HL-60 (cell line): ENCODE results near the gene AGAP1.

Experiments used
- DNase-seq, 2 experiments: peaks; one replicate each; pipeline ENCODE4 v3.0.0-alpha.2; 2010 to 2020; ENCODE audit warnings: low read depth in 1 of 2, low spot score in 1 of 2
- H3K27ac ChIP-seq: fragments of 250-450 bp; sonication (Bioruptor Pico); replicated peaks from 2 replicates; pipeline ENCODE4 v1.5.1; 2020; ENCODE audit warnings: mild to moderate bottlenecking, moderate library complexity
- H3K27me3 ChIP-seq: fragments of 250-450 bp; sonication (Bioruptor Pico); 2 replicates; pipeline ENCODE4 v1.5.1; 2021; ENCODE audit warnings: mild to moderate bottlenecking, moderate library complexity; ENCODE audit not compliant: insufficient read depth, poor library complexity, severe bottlenecking
- H3K4me3 ChIP-seq: replicated peaks from 2 replicates; pipeline ENCODE4 v1.5.1; 2011; ENCODE audit warnings: mild to moderate bottlenecking, control low read depth, low read length; ENCODE audit not compliant: insufficient read depth
- GABPA ChIP-seq: IDR thresholded peaks from 2 replicates; pipeline ENCODE4 v1.6.1; 2012; ENCODE audit warnings: low read depth
- POLR2AphosphoS5 ChIP-seq: IDR thresholded peaks from 2 replicates; pipeline ENCODE4 v1.6.1; 2012; ENCODE audit warnings: low read depth
- SPI1 ChIP-seq: IDR thresholded peaks from 2 replicates; pipeline ENCODE4 v1.6.1; 2012; ENCODE audit warnings: low read depth, mild to moderate bottlenecking, borderline replicate concordance
- TF ChIP-seq, protein P1 (sequence below): IDR thresholded peaks from one replicate; pipeline ENCODE4 v1.5.1; 2011; ENCODE audit warnings: low read length, control low read depth, inconsistent platforms; ENCODE audit not compliant: insufficient read depth
- TF ChIP-seq, protein P2 (sequence below): IDR thresholded peaks from 2 replicates; pipeline ENCODE4 v1.6.1; 2012; ENCODE audit warnings: low read depth; ENCODE audit not compliant: insufficient replicate concordance

AGAP1 gene

DNA sequence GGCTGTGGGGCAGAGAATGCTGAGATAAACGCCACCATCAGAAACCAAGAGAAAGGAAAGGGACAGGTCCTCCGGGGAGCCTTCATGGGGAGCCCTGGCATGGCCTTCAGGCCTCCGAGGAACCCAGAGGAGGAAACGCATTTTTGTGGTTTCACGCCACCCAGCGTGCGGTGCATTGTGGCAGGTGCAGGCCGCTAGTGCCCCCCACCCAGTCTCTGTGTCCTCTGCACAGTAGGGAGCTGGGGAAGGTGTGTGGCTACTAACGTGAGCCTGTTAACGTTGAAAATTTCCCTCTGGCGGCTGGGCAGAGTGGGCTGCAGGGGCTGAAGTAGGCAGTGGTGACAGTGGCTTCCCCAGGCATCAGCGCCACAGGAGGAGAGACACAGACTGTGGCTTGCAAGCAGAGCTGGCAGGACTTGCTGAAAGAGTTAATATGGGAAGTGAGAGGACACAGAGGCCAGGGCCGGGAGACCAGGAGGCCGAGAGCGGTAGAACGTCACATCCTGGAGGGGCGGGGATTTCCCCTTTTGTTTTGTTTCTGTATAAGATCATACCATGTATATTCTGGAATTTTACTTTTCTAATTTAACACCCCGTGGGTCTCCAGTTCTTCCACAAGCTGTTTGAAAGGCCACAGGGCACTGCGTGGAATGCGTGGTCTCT lies 507.5 kb downstream of the AGAP1 start:
- no peak overlapping the region for H3K4me3 ChIP-seq
- H3K27me3 ChIP-seq: no peaks in the 10 kb centered on the region
- TF ChIP-seq GABPA (no peak), SPI1 (no peak)
- TF ChIP-seq, protein P1, sequence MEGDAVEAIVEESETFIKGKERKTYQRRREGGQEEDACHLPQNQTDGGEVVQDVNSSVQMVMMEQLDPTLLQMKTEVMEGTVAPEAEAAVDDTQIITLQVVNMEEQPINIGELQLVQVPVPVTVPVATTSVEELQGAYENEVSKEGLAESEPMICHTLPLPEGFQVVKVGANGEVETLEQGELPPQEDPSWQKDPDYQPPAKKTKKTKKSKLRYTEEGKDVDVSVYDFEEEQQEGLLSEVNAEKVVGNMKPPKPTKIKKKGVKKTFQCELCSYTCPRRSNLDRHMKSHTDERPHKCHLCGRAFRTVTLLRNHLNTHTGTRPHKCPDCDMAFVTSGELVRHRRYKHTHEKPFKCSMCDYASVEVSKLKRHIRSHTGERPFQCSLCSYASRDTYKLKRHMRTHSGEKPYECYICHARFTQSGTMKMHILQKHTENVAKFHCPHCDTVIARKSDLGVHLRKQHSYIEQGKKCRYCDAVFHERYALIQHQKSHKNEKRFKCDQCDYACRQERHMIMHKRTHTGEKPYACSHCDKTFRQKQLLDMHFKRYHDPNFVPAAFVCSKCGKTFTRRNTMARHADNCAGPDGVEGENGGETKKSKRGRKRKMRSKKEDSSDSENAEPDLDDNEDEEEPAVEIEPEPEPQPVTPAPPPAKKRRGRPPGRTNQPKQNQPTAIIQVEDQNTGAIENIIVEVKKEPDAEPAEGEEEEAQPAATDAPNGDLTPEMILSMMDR: no peak
- TF ChIP-seq, protein P2, sequence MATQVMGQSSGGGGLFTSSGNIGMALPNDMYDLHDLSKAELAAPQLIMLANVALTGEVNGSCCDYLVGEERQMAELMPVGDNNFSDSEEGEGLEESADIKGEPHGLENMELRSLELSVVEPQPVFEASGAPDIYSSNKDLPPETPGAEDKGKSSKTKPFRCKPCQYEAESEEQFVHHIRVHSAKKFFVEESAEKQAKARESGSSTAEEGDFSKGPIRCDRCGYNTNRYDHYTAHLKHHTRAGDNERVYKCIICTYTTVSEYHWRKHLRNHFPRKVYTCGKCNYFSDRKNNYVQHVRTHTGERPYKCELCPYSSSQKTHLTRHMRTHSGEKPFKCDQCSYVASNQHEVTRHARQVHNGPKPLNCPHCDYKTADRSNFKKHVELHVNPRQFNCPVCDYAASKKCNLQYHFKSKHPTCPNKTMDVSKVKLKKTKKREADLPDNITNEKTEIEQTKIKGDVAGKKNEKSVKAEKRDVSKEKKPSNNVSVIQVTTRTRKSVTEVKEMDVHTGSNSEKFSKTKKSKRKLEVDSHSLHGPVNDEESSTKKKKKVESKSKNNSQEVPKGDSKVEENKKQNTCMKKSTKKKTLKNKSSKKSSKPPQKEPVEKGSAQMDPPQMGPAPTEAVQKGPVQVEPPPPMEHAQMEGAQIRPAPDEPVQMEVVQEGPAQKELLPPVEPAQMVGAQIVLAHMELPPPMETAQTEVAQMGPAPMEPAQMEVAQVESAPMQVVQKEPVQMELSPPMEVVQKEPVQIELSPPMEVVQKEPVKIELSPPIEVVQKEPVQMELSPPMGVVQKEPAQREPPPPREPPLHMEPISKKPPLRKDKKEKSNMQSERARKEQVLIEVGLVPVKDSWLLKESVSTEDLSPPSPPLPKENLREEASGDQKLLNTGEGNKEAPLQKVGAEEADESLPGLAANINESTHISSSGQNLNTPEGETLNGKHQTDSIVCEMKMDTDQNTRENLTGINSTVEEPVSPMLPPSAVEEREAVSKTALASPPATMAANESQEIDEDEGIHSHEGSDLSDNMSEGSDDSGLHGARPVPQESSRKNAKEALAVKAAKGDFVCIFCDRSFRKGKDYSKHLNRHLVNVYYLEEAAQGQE: no peak
- no peak overlapping the region for H3K27ac ChIP-seq
- no peak for DNase-seq

DNA sequence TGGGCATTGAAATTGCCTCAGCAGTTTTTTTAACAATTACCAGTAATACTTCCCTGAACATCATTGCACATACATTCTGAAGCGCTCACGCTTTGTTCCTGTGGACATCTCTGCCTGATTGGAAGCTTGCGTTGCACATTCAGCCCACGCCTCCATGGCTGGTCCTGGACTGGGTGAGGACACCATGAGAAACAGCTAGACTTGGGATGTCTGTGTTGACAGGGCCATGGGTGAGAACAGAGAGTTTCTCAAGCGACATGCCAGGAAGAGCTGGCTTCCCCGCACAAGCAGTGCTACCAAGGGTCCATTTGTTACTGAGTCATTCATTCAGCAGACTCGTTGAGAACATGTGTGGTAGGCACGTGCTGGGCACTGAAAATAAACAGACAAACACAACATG lies 508.0 kb downstream of the AGAP1 start:
- no peak for DNase-seq
- no peaks in the 10 kb centered on the region for H3K27me3 ChIP-seq
- H3K4me3 ChIP-seq: no peak overlapping the region
- no peak overlapping the region for H3K27ac ChIP-seq
- TF ChIP-seq SPI1: no peak
- TF ChIP-seq, protein P2: no peak
- TF ChIP-seq GABPA: no peak
- TF ChIP-seq POLR2AphosphoS5: no peak
- TF ChIP-seq, protein P1: no peak

DNA sequence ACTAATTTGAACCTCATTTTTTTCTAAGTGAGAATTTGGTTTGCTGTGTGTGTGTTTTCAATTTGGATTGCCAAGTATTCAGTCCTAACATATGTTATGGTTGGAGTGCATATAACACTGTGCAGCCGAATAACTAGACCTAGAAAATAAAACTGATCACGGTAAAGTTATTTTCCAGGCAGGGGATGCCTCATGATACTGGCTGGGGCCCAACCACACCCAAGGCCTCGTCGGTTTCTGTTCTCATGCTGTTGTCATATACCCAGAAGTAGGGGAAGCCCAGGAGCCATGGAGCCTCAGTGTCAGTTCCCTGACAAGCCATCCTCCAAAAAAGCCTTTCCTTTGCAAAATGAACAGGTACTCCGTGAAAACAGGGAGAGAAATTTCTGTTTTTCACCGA lies 514.2 kb downstream of the AGAP1 start:
- no peak overlapping the region for H3K4me3 ChIP-seq
- H3K27me3 ChIP-seq: no peaks in the 10 kb centered on the region
- H3K27ac ChIP-seq: no peak overlapping the region
- TF ChIP-seq, protein P1: no peak
- TF ChIP-seq SPI1 (no peak), GABPA (no peak), POLR2AphosphoS5 (no peak)
- TF ChIP-seq, protein P2: no peak
- DNase-seq: no peak
